HG03558 (cell line): ENCODE data around the gene CAPN5.

Experiments used
- ATAC-seq: cut with Tn5 transposase; IDR thresholded peaks from one replicate; pipeline ENCODE4 v1.9.1; 2021; ENCODE audit warnings: moderate number of reproducible peaks; ENCODE audit not compliant: unreplicated experiment; ENCODE audit errors: extremely low read depth

The CAPN5 gene

DNA sequence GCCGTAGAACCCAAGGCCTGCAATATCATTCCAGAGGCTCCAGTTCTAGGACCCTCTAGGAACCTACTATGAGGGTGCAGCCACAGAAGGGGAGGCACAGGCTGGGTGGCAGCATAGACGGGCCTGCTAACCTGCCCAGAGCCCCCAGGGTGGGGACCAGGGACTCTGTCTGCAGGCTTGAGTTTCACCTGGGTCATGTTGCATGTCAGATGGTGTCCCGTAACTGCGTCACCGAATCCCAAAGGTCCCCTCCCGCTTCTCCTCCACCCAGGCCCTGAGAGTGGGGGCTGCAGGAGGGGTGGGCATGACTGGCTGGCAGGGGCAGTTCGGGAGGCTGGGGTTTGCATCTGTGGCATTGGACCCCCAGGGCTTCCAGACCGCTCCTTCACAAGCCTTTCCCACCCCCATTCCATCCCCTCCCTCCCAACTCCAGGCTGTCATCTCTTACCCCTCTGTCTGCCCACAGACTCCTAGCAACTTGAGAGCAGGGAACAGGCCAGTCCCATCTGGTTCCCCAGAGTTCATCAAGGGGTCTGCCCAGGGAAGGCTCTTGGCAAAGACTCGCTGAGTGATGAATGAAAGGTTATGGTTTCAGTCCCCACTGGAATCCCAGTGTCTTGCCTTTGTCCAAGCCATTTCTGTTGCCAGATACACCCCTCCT lies 77.6 kb downstream of the CAPN5 start:
- no peak for ATAC-seq

DNA sequence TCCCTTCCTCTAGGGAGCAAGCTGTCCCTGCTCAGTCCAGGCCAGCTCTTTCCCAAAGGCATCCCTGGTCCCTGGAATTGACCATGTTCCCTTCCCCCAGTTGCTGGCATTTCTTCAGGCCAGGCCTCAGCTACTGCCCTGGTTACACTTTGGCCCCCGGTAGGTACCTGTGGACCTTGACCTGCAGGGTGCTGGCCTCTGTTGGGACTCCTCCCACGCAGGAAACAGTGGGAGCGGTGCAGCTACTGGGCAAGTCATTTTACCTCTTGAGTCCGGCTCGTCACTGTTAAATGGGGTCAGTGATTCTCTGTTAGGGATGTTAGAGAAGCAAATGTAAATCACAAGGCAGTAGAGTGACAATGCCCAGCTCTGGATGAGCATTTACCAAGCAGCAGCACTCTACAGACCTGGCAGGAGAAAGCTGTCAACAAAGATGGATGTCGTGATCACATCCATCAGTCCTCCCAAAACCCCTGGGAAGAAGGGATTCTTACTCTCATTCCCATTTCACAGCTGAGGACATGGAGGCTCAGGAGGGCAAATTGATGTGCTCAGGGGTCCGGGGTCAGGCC lies 78.2 kb downstream of the CAPN5 start:
- ATAC-seq, result no peak

DNA sequence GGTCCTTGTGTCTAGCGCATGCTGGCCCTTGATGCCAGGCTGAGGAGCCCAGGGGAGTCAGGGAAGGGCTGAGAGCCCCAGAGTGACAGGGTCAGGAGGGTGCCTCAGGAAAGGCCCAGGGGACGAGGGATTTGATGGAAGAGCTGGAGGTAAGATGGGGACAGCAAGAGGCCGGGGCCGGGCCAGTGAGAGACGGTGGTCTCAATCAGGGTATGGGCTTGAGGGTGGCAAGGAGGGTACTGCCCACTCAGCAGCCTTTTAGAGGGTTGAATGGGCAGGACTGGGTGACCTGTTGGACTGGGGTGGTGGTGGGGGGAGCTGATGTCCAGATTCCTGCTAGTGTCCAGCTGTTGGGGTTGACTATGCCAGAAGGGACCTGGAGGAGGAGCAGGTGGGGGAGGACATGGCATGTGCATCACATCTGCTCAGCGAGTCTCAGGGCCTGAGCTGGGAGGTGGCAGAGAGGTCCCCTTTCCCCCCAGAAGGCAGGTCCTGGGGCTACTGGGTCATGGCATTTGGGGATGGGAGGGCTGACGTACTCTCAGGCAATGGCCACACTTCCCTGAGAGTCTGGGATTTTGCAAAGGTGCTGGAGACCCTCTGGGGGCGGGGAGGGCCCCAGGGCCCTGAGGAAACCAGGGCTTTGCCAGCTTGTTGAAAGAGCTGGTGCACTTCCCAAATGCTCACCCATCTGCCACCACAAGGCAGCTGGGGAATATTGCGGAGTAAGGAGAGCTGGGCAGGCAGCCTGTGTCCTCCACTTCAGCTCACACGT lies 79.7 kb downstream of the CAPN5 start:
- ATAC-seq, result no peak

DNA sequence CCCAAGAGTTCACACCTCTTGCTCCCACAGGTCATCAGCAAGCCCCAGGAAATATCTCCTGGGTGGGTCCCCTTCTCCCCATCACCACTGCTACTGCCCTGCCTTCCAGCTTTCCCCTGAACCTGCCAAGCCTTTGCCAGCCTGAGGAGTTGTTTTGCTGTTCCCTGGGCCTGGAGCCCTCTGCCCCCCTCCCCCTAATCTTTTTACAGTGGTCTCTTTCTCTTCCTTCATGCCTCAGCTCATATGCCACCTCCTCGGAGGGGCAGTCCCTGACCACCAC lies 80.2 kb downstream of the CAPN5 start:
- ATAC-seq, result no peak

DNA sequence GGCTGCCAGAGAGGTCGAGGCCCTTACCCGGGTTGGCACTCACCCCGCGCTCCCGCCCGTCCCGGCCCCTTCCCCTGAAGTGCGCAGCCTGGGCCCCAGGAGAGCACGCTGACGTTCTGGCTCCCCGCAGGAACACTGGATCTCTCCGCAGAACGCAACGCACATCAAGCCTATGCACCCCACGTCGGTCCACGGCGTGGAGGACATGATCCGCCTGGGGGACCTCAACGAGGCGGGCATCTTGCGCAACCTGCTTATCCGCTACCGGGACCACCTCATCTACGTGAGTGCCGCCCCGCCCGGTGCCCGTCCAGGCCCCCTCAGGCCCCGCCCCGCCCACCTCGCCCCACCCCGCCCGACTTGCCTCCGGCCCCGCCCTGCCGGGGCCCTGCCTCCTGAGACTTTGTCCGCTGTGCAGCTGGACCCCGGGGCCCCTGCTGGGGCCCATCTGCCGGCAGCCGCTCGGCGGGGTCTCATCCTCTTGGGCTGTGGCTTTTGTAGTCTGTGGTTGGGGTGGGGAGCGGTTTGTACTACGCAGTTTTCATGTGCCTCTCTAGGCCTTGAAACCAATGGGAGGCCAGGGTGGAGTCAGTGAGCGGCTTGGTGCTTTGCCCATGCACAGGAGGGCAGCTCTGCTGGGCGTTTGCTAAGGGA lies 81.0 kb downstream of the CAPN5 start:
- ATAC-seq, result no peak

DNA sequence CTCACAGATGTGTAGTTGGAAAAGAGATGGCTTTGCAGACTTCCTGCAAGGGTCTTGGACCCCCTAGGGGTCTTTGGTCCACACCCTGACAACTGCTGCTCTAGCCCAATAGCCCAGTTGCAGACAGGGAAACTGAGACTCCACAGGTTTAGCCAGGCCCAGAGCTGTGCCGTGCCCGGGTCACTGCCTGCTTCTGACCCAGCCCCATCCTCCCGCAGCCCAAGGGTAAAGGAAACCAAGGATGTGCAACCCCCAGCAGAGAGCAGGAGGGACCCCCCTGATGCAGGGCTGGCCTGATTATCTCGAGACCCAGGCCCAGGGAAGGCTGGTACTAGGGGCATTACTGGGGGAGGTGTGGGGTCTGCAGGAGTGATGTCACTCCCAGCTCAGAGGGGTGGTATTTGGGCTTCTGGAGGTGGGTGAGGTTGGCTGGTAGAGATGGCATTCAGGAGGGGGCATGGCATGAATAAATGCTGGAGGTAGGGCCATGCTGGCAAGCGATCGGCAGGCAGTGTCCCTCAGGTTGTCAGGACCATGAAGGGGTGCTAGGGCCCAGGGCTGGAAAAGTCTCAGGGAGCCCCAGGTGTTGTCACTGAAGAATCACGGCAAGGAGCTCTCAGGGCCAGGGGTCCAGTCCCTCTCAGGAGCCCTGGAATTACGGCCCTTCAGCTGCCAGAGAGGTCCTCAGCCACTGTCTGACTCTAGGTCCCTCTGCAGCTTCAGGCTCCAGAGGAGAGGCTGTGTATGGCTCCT lies 82.4 kb downstream of the CAPN5 start:
- no peak for ATAC-seq

DNA sequence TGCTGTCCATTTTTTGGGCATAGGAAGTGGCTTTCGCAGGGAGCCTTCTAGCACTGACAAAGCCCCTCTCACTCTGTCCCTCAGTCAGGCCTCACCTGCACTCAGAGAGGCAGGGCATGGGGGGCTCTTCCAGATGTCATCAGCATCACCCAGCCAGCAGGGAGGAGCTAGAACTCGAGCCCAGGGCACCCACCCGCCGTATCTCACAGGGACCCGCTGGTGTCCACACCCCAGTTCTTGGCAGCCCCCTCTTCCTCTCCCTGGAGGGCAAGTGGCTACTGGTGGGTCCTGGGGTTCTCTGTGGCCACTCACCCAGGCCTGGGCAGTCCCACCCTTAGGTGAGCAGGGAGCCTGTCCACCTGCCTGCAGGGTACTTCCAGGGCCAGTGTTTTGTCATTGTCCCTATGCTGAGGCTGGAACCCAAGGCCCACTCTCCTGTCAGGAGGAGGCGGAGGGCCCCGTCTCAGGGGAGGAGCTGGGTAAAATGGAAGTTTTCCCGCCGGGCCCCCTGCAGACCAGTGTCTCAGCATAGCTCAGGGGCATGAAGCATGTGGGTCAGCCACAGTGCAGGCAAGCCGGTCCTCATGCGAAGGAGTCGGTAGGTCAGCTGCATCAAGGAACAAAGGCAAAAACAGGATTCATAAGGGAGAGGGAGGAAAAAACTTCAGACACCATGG lies 83.1 kb downstream of the CAPN5 start:
- ATAC-seq, result no peak

DNA sequence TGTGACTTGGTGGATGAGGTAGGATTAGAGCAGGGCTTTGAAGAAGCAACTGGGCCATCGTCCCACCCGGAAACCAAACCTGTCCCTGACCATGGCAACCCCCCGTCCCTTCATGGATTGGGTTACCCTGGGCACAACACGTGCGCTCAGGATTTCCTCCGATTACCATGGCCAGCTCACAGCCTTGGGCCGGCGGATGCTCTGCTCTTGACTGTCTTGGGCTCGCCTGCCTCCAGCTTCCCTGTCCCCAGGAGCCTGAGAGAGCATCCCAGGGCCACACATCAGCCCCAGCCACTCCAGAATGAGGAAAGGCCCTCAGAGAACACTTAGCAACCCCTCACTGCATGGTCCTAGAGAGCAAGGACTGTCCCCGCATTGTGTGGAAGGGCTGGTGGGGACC lies 84.1 kb downstream of the CAPN5 start:
- no peak for ATAC-seq

DNA sequence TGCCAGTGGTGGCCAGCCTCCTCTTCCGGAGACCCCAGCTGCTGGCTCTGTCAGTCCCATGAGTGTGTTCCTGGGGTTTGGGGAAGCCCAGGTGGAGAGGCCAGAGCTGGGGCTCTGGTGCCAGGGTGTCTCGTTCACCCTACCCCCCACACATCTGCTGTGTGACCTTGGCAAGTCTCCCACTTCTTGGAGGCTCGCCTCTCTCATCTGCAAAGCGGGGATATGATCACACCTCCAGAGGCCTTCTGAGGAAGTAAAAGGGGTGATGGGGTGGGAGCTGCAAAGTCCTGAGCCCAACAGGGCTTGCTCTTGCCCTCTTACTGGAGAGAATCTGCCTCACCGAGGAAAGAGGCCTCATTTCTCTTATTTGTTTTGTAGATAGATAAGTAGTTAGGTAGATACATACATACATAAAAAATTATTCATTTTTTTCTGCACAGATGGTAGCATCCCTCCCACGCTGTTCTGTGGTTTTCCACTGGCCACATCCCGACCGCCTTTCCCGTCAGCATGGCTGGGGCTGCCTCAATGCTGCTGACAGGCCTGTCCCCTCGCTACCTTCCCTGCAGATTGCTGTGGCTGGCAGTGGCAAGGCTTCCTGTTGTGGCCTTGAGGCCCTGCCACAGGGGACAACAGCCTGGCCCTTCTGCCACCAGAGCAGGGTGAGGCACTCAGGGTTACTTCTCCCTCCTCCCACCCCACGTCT lies 85.2 kb downstream of the CAPN5 start:
- no peak for ATAC-seq

DNA sequence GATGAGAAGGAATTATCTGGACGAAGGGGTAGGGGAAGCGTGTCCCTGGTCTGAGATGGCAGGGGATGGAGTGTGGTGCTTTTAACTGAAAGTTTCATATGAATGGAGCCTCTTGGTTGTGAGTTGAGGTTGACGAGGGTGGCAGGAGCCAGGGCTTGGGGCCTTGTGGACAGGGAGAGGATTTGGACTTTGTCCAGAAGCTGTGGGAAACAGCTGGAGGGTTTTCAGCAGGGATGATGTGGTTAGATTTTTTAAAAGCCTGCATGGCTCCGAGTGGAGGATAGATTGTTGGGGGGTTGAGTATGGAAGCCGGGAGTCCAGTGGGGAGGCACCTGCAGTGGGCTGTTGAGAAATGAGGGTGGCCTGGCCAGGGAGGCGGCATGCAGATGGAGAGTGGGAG lies 86.1 kb downstream of the CAPN5 start:
- ATAC-seq, result no peak

DNA sequence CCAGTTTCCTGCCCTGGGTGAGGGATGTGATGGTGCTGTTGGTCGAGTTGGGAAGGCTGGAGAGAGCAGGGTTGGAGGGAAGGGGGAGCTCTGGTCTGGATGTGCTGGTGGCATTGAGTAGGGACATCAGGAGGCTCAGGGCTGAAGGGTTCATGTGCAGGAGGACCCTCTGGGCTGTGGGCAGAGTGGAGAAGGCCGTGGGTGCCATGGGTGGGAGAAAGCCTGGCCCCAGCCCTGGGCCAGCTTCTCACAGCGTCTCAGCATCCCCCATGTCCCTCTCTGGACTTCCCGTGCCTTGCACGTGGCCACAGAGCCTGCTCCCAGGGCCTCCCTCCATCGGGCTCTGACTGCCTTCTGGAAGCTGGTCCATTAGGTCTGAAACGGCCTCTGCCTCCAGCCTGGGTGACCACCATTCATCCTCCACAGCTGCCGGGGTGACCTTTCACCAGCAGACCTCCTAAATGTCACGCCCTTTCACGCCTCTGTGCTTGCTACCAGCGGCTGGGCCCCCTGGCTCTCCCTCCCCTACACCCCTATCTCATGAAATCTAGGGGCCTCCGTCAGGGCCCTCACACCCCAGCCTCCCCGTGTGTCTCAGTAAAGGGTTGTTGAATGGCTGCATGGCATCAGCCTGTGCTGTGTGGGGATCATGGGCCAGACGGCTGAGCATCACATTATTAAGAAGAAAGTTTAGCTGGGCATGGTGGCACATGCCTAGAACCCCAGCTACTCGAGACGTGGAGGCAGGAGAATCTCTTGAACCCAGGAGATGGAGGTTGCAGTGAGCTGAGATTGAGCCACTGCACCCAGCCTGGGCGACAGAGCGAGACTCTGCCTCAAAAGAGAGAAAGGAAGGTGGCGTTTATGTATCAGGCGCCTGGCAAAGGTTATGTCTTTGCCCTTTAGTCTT lies 86.8 kb downstream of the CAPN5 start:
- no peak for ATAC-seq

DNA sequence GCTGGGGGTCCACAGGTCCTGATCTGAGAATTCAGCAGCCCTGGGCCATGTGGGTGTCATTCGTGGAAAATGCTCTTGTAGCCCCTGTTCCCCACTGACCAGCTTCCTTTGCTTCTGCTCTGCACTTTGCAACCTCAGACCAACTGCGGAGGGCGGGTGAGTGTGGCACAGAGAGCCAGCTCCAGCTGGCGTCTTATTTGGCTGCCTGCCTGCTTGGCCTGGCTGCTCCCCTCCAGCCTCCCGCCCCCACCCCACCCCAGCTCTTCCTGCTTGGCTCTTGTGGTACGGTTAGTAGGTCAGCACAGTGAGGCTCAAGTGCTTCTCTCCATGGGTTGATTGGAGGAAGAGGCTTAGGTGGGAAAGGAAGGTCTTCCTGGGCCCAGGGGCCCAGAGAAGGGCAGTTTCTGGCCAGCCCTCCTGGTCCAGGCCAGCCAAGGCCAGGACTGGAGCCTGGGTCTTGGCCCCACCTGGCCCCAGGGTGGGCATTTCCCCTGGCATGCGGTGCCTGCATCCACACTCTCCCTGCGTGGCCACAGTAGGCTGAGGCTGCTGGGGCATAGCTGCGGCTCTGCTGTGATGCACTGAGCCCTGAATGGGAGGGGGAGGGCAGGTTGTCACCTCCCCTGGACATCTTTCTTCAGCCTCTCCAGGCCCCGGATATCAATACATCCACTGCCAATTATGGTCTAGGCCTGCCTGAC lies 87.8 kb downstream of the CAPN5 start:
- no peak for ATAC-seq

DNA sequence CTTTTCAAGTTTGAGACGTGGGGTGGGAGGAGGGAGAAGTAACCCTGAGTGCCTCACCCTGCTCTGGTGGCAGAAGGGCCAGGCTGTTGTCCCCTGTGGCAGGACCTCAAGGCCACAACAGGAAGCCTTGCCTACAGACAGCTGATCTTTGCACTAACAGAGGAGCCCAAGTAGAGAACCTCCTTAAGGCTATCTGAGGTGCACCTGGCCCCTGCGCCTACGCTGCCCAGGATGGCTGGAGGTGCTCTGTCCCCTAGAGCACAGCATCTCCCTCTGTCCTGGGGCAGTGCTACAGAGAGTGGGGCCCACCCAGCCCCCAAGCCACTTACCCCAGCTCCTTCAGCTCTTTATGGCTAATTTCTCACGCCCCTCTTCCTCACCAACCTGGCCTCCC lies 88.3 kb downstream of the CAPN5 start:
- no peak for ATAC-seq

DNA sequence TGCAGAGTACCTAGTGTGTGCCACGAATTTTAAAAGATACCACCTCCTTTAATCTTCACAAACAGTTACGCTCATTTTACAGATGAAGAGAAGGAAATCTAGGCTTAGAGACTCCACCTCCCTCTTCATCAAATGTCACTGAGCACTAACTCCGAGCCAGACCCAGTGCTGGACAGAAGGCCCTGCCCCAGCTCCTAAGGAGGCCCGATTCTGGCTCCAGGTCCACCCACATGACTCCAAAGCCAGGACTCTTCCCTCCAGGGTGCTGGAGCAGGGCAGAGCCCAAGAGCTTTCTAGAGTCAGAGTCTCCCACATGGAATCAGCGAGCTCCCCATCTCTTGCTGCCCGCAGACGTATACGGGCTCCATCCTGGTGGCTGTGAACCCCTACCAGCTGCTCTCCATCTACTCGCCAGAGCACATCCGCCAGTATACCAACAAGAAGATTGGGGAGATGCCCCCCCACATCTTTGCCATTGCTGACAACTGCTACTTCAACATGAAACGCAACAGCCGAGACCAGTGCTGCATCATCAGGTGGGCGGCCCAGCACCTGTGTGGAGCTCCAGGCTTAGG lies 88.9 kb downstream of the CAPN5 start:
- ATAC-seq, result no peak

DNA sequence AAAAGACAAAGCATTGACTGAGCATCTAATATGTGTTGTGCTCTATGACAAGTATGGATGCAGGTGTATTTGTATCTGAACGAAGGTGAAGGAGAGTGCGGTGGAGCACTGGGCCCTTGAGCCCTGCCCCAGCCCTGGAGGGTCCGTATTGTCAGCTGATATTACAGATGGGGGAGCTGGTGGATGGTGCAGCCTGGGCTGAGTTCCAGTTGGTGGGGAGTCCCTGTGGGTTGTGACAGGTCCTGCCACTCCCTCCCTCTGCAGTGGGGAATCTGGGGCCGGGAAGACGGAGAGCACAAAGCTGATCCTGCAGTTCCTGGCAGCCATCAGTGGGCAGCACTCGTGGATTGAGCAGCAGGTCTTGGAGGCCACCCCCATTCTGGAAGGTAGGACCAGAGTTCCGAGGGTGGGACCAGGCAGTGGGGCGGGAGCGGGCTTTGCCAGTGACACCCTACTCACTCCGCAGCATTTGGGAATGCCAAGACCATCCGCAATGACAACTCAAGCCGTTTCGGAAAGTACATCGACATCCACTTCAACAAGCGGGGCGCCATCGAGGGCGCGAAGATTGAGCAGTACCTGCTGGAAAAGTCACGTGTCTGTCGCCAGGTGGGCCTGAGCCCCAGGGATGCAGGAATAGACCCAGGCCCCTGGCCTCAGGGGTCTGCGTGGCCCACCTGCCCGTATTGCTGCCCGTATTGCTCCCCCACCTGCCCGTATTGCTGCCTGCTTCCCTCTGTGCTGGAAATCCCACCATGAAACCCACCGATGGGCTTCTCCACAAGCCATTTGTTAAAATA lies 89.8 kb downstream of the CAPN5 start:
- ATAC-seq, result no peak

DNA sequence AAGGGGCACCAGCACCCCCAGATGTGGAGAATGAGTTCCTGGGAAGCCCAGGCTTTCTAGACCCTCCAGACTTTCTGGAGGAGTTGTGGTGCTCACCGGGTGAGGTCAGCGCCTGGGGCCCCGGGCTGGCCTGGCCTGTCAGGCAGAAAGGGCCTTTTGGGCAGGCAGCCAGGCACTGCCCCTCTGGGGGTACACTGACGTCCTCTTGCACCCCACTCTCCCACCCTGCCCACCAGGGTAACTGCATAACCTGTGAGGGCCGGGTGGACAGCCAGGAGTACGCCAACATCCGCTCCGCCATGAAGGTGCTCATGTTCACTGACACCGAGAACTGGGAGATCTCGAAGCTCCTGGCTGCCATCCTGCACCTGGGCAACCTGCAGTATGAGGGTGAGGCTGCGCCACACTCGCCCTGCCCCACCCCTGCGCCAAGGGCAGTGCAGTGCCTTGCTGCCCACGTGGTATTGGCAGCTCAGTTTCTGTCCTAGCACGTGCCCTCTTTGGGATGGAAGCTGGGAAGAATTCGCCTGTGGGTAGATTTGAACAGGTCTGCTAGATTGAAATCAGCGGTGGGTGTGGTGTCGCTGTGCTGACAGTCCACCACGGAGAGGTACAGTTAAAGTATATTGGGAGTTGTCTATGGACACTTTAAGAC lies 91.4 kb downstream of the CAPN5 start:
- ATAC-seq, result no peak
